ENCODE results near the gene CACNA2D4. TPM values are rescaled to one million over a fixed set of nuclear protein-coding genes. Genes with fewer than 3 reads are reported as not detected.

The CACNA2D4 gene
- total RNA-seq, 1 experiment from 2014 or later, result not detected

DNA sequence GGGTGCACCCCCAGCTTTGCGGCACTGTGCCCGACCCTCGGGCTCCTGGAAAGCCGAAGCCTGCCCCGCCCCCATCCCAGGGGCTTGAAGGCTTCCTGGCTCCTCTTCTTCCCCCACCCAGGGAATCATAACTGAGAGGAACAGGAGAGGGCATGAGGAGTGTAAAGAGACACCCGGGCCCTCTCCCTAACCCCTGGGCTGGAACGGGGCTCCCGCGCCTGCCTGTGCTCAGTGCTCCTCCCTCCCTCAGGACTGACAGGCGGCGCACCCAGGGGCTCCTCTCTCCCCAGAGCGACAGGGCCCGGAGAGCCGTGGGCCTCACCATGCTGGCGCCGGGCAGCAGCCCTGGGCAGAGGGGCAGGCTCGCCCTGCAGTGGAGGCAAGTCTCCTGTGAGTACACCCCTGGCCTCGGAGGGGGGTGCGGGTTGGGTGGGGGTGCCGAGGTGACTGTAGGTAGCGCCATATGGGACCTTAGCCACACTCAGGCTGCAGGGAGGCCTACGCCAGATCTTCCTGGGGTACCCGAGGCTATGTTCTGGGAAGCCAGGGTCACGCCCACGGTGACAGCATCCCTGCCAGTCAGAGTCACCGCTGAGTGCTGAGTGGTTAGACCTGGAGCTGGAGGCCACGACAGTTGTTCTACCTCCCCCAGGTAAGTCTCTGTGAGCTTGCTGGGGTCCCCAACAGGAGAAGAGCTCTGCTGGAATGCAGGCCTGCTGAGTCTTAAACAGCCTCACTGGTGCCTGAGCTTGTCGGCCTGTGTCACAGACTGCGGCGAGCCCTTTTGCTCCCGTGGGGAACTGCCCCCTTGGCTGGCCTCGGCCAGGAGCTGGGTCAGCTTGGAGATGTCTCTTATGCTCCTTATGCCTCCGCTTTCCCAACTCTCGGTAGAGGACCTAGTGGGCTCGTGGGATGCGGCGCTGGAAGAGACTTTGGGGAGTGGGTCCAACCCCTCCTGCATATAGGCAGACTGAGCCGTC, 90.3 kb downstream of the CACNA2D4 start:
- H2AFZ ChIP-seq (ENCODE audit: low read length), result no peak overlapping the region
- CTCF ChIA-PET, result no interaction called here
- H3K4me3 ChIP-seq (ENCODE audit: low read length), result no peak overlapping the region
- POLR2A ChIA-PET (ENCODE audit: unreplicated experiment), result no interaction called here
- no peak for TF ChIP-seq EZH2 (IDR thresholded peaks at IDR 0.05; ENCODE audit: low read length, unreplicated experiment)
- TF ChIP-seq, protein P1, sequence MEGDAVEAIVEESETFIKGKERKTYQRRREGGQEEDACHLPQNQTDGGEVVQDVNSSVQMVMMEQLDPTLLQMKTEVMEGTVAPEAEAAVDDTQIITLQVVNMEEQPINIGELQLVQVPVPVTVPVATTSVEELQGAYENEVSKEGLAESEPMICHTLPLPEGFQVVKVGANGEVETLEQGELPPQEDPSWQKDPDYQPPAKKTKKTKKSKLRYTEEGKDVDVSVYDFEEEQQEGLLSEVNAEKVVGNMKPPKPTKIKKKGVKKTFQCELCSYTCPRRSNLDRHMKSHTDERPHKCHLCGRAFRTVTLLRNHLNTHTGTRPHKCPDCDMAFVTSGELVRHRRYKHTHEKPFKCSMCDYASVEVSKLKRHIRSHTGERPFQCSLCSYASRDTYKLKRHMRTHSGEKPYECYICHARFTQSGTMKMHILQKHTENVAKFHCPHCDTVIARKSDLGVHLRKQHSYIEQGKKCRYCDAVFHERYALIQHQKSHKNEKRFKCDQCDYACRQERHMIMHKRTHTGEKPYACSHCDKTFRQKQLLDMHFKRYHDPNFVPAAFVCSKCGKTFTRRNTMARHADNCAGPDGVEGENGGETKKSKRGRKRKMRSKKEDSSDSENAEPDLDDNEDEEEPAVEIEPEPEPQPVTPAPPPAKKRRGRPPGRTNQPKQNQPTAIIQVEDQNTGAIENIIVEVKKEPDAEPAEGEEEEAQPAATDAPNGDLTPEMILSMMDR (conservative IDR thresholded peaks at IDR 0.05; ENCODE audit: low read depth, low read length), result no peak
- no peak for TF ChIP-seq EZH2phosphoT487 (IDR thresholded peaks at IDR 0.05; ENCODE audit: borderline replicate concordance, low read length)
- H3F3A ChIP-seq (ENCODE audit: low read length, unreplicated experiment), result no peaks in the 10 kb centered on the region
- no peaks in the 10 kb centered on the region for H3K79me2 ChIP-seq (ENCODE audit: low read length)
- no TSS peak for BruUV-seq (replicated peaks)
- peaks cover 2% of the 10 kb centered on the region; the same call in 1 of the 2 replicates for H3K4me1 ChIP-seq (ENCODE audit: insufficient read depth, low read length)
- H3K9me3 ChIP-seq (ENCODE audit: low read length), result no peaks in the 10 kb centered on the region
- ATAC-seq (no peak), DNase-seq (no peak)
- no peaks in the 10 kb centered on the region for H3K9me2 ChIP-seq (replicated peaks; ENCODE audit: low read length)
- H3K9ac ChIP-seq (ENCODE audit: low read length), result no peak overlapping the region
- H3K27me3 ChIP-seq (ENCODE audit: low read length), result peaks cover 33% of the 10 kb centered on the region
- no peak overlapping the region for H3K4me2 ChIP-seq (ENCODE audit: low read length)
- H3K27ac ChIP-seq (ENCODE audit: low read length), result no peak overlapping the region
- no peaks in the 10 kb centered on the region for H3K36me3 ChIP-seq (ENCODE audit: low read depth, low read length)
- no peaks in the 10 kb centered on the region for H4K20me1 ChIP-seq (ENCODE audit: low read length)
- intact Hi-C loops (cut with micrococcal nuclease), result no loop called here

DNA sequence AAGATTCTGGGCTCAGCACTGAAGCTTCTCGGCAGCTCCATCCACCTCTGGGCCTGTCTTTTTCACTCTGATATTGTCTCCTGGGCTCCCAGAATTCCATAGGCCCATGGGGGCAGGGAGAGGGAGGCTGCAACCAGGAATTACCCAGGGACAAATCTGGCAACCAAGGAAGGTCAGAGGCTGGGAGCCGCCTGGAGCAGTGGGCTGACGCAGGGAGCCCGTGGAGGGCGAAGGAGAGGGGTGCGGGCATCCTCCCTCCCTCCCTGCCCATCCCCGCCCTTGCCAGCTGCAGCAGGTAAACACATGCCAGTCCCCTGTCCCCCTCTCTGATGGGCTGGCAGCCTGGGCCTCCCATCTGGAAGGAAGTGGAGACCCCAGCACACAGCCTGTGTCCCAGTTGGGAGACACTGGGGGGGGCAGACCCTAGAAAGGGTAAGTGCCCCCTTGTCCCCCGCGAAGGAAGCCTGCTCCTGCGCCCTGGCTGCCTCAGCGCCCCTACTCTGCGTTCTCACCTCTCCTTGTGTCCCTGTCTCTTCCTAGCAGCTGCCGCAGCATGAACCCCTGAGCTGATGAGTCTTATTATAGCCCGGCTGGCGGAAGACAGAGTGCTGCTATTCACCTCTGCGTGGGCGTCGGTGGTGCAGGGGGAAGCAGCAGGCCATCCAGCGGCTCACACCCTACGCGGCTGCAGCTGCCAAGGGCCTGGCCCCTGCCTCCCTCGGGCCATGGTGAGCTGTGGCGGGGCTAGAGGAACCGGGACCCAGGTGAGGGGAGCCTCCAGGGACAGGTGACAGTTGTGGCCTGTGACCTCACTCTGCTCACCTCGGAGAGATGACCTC, 91.4 kb downstream of the CACNA2D4 start:
- Histone ChIP-seq H3K9me2 (replicated peaks; ENCODE audit: low read length) (no peaks in the 10 kb centered on the region), H3F3A (ENCODE audit: low read length, unreplicated experiment) (no peaks in the 10 kb centered on the region), H3K79me2 (ENCODE audit: low read length) (no peaks in the 10 kb centered on the region), H2AFZ (ENCODE audit: low read length) (no peak overlapping the region), H3K4me3 (ENCODE audit: low read length) (no peak overlapping the region), H3K27ac (ENCODE audit: low read length) (no peak overlapping the region), H4K20me1 (ENCODE audit: low read length) (no peaks in the 10 kb centered on the region), H3K4me1 (ENCODE audit: insufficient read depth, low read length) (peaks cover 2% of the 10 kb centered on the region; the same call in 1 of the 2 replicates), H3K4me2 (ENCODE audit: low read length) (no peak overlapping the region), H3K9me3 (ENCODE audit: low read length) (no peaks in the 10 kb centered on the region), H3K9ac (ENCODE audit: low read length) (no peak overlapping the region), H3K36me3 (ENCODE audit: low read depth, low read length) (no peaks in the 10 kb centered on the region), H3K27me3 (ENCODE audit: low read length) (peaks cover 36% of the 10 kb centered on the region)
- ChIA-PET POLR2A (ENCODE audit: unreplicated experiment) (no interaction called here), CTCF (no interaction called here)
- TF ChIP-seq EZH2 (IDR thresholded peaks at IDR 0.05; ENCODE audit: low read length, unreplicated experiment) (no peak), EZH2phosphoT487 (IDR thresholded peaks at IDR 0.05; ENCODE audit: borderline replicate concordance, low read length) (no peak)
- TF ChIP-seq, protein P1 (conservative IDR thresholded peaks at IDR 0.05; ENCODE audit: low read depth, low read length), result no peak
- BruUV-seq (replicated peaks), result no TSS peak
- intact Hi-C loops (cut with micrococcal nuclease), result no loop called here
- ATAC-seq, result no peak
- DNase-seq, result no peak
